ENCODE data around the gene MARCHF5. TPM values are rescaled to one million over a fixed set of nuclear protein-coding genes. Genes with fewer than 3 reads are reported as not detected.

Gene MARCHF5
- total RNA-seq, 1 experiment from 2014 or later: 59.1 TPM

DNA sequence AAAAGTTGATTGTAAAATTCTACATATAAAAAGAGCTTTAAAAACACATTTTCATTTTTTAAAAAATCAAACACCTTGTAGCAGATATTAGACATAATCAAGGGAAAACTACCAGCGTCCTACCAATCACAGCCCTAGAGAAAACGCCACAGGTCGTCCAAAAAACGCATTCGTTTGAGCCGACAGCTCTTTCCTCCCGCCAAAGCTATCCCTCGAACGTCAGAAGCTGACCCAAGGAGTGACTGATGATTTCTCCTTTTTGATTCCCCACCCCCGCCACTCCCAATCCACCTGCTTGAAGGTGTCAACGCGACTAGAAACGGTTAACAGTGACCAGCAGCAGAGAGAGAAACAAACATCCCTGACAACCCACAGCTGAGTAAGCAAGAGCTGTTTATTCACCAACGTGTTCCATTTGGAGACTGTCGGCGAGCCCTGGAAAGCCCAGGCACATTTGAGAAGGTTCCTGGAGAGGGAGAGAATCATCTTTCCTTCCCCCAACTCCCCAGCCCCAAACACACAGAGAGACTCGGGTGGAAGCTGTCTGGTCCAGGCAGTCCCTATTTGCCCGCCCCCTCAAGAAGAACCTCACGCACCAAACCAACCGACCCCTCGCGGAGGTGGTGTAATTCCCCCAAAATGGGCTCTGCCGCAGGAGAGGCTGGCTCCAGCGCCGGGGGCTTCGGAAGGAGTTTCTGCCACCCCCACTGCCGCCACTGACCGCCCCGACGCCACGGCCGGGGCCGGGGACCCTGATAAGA is 711 bp upstream of the MARCHF5 start:
- DNase-seq (ENCODE audit: low read depth, low spot score) (peak; percentile 32), ATAC-seq (peak; percentile 21)
- RAD21 ChIA-PET (ENCODE audit: low non-redundant PET in 1 of 2, low total read pairs in 2 of 2, uncharacterized antibody in 2 of 2, unreplicated experiment in 2 of 2): interaction anchor here in 1 of 2 experiments (0.7 to 1.7 kb wide), 2 partner anchors 71 to 74 kb away, joined by 3 to 4 read pairs; no protein-coding TSS in a partner anchor
- Histone ChIP-seq H3K9me2 (ENCODE audit: insufficient read depth) (no peaks in the 10 kb centered on the region), H3K27ac (ENCODE audit: low read depth, low read length) (peak overlapping the region; percentile 91), H2AFZ (ENCODE audit: low read depth, low read length, poor library complexity, severe bottlenecking) (peak overlapping the region; percentile 77), H3K9ac (ENCODE audit: low read length) (peak overlapping the region; percentile 93), H3K27me3 (ENCODE audit: insufficient read depth, low read length) (no peaks in the 10 kb centered on the region), H3K79me2 (ENCODE audit: insufficient read depth, low read length) (peaks cover 45% of the 10 kb centered on the region), H3K4me2 (ENCODE audit: low read length) (peak overlapping the region; percentile 94), H4K20me1 (ENCODE audit: insufficient read depth) (no peaks in the 10 kb centered on the region), H3K4me1 (ENCODE audit: control insufficient read depth in 1 of 2, insufficient read depth in 2 of 2, low read length in 2 of 2) (peaks cover 7 to 14% of the 10 kb centered on the region in 2 experiments), H3K4me3 (replicated peaks in 1 of 2; ENCODE audit: low read depth in 1 of 2, low read length in 2 of 2) (peak overlapping the region; percentile 94 to 97), H3K36me3 (ENCODE audit: control insufficient read depth in 1 of 2, insufficient read depth in 2 of 2, low read length in 2 of 2) (peaks cover 4 to 9% of the 10 kb centered on the region in 2 experiments; a peak in 2 of 4 replicates), H3K9me3 (ENCODE audit: control insufficient read depth in 1 of 2, insufficient read depth in 1 of 2, low read depth in 1 of 2, low read length in 2 of 2) (no peaks in the 10 kb centered on the region)
- intact Hi-C loops (cut with micrococcal nuclease): loop anchor here (1.0 to 5.0 kb wide), 4 partner anchors 37 to 201 kb away; no protein-coding TSS in a partner anchor
- TSS peak; percentile 73 for BruUV-seq (replicated peaks)
- TF ChIP-seq EZH2phosphoT487 (IDR thresholded peaks at IDR 0.05; ENCODE audit: borderline replicate concordance) (no peak), CBX3 (IDR thresholded peaks at IDR 0.05; ENCODE audit: low read depth) (no peak; the same call in 1 of the 2 replicates), ATF3 (IDR thresholded peaks at IDR 0.05) (no peak), EGR1 (IDR thresholded peaks at IDR 0.05; ENCODE audit: low read depth) (peak; percentile 24; the same call in 1 of the 2 replicates), SIN3A (IDR thresholded peaks at IDR 0.05; ENCODE audit: low read depth) (no peak)
- TF ChIP-seq, protein P1, sequence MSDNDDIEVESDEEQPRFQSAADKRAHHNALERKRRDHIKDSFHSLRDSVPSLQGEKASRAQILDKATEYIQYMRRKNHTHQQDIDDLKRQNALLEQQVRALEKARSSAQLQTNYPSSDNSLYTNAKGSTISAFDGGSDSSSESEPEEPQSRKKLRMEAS (IDR thresholded peaks at IDR 0.05): peak; percentile 70
- CTCF ChIA-PET: interaction anchor here (0.7 to 1.9 kb wide), 8 partner anchors 10 to 202 kb away, joined by 3 to 6 read pairs (median 4); no protein-coding TSS in a partner anchor
- POLR2A ChIA-PET: interaction anchor here (0.6 to 0.7 kb wide), 3 partner anchors 41 to 102 kb away, joined by 3 to 4 read pairs (median 3); no protein-coding TSS in a partner anchor

- Histone ChIP-seq H2AFZ (ENCODE audit: low read depth, low read length, poor library complexity, severe bottlenecking) (no peak overlapping the region), H3K4me3 (replicated peaks in 1 of 2; ENCODE audit: low read depth in 1 of 2, low read length in 2 of 2) (peak overlapping the region; percentile 94 to 97), H3K4me1 (ENCODE audit: control insufficient read depth in 1 of 2, insufficient read depth in 2 of 2, low read length in 2 of 2) (peaks cover 7 to 14% of the 10 kb centered on the region in 2 experiments), H3K27me3 (ENCODE audit: insufficient read depth, low read length) (no peaks in the 10 kb centered on the region), H3K36me3 (ENCODE audit: control insufficient read depth in 1 of 2, insufficient read depth in 2 of 2, low read length in 2 of 2) (peaks cover 4 to 9% of the 10 kb centered on the region in 2 experiments; a peak in 2 of 4 replicates), H3K79me2 (ENCODE audit: insufficient read depth, low read length) (peaks cover 58% of the 10 kb centered on the region), H3K9ac (ENCODE audit: low read length) (peak overlapping the region; percentile 93), H3K9me3 (ENCODE audit: control insufficient read depth in 1 of 2, insufficient read depth in 1 of 2, low read depth in 1 of 2, low read length in 2 of 2) (no peaks in the 10 kb centered on the region), H3K4me2 (ENCODE audit: low read length) (peak overlapping the region; percentile 94), H3K9me2 (ENCODE audit: insufficient read depth) (no peaks in the 10 kb centered on the region), H3K27ac (ENCODE audit: low read depth, low read length) (peak overlapping the region; percentile 91), H4K20me1 (ENCODE audit: insufficient read depth) (no peaks in the 10 kb centered on the region)
- RAD21 ChIA-PET (ENCODE audit: low non-redundant PET in 1 of 2, low total read pairs in 2 of 2, uncharacterized antibody in 2 of 2, unreplicated experiment in 2 of 2): interaction anchor here (0.8 to 1.7 kb wide), 2 partner anchors 75 to 204 kb away, joined by 3 to 4 read pairs; no protein-coding TSS in a partner anchor
- intact Hi-C loops (cut with micrococcal nuclease): loop anchor here (2.0 to 5.0 kb wide), 3 partner anchors 36 to 203 kb away; no protein-coding TSS in a partner anchor
- BruUV-seq (replicated peaks): no TSS peak
- POLR2A ChIA-PET: interaction anchor here (0.7 to 0.8 kb wide), 2 partner anchors 22 to 71 kb away, joined by 3 read pairs; no protein-coding TSS in a partner anchor
- ATAC-seq (no peak), DNase-seq (ENCODE audit: low read depth, low spot score) (no peak)
- no peak for TF ChIP-seq ATF3 (IDR thresholded peaks at IDR 0.05)
- TF ChIP-seq ZFX (IDR thresholded peaks at IDR 0.05): peak; percentile 53; the same call in 1 of the 2 replicates
- CTCF ChIA-PET: interaction anchor here (1.0 to 2.0 kb wide), 6 partner anchors 13 to 204 kb away, joined by 3 to 6 read pairs (median 4); no protein-coding TSS in a partner anchor
These were observed 574 bp downstream of the MARCHF5 start for GRCh38 chr10:92291616-92291865.
